Left kidney (tissue), 2 donors: ENCODE results near the gene MPPED1. TPM values are rescaled to one million over a fixed set of nuclear protein-coding genes. Genes with fewer than 3 reads are reported as not detected.
A peak's percentile ranks its signal among the peaks of the same experiment; 100 is the strongest.

Experiments used
- DNase-seq: peaks from one replicate; pipeline ENCODE4 v3.0.0-alpha.2; 2013
- polyA plus RNA-seq: library from polyadenylated mRNA; unstranded; fragments of 120-200 nt; gene quantifications from one replicate; pipeline ENCODE4 v1.2.1, GENCODE V29; 2013; ENCODE audit not compliant: insufficient read length

MPPED1 gene
- polyA plus RNA-seq, 1 donor, result 1.2 TPM

GRCh38 chr22:43448048-43448447 lies 36.2 kb downstream of the MPPED1 start:
- DNase-seq, result no peak

GRCh38 chr22:43449205-43449830 lies 37.5 kb downstream of the MPPED1 start:
- DNase-seq, result no peak

DNA sequence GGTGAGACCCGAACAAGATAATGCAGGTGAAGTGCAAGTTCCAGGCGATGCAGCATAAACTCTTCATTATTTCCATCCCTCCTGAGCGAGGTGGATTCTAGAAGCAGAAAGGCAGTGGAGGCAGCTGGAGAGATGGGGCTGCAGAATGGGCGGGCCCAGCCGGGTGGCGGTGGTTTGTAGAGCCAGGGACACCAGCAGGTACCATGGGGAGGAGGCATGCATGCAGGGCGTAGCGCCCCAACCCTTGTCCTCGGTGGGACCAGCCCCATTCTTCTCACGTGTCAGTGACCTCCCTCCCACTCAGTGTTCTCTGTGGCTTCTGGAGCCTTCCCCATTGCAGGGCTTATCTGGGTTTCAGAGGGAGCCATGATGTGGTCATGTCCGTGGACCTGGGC lies 38.0 kb downstream of the MPPED1 start:
- DNase-seq, result no peak

GRCh38 chr22:43451371-43452050 lies 39.7 kb downstream of the MPPED1 start:
- no peak for DNase-seq

DNA sequence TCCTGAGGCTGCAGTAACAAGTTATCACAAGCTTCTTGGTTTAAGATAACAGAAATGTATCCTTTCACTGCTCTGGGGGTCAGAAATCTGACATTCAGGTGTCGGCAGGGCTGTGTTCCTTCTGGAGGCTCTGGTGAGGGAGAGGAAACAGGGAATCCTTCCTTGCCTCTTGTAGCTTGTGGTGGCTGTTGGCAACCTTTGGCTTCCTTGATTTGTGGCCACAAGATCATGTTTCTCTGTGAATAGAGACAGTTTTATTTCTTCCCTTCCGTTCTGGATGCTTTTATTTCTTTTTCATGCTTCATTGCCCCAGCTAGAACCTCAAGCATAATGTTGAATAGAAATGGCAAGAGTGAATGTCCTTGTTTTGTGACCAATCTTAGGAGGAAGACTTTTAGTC lies 44.0 kb downstream of the MPPED1 start:
- DNase-seq, result peak; percentile 53

DNA sequence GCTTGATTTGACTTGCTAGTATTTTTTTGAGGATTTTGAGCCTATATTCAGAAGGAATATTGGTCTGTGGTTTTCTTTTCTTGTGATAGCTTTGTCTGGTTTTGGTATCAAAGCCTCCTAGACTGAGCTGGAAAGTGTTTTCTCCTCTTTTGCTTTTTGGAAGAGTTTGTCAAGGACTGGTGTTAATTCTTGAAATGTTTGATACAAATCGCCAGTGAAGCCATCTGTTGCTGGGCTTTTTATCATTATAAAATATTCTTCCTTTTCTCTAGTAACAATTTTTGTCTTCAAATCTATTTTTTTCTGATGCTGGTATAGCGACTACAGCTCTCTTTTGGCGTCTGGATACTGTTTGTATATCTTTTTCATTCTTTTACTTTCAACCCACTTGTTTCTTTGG lies 45.2 kb downstream of the MPPED1 start:
- no peak for DNase-seq

DNA sequence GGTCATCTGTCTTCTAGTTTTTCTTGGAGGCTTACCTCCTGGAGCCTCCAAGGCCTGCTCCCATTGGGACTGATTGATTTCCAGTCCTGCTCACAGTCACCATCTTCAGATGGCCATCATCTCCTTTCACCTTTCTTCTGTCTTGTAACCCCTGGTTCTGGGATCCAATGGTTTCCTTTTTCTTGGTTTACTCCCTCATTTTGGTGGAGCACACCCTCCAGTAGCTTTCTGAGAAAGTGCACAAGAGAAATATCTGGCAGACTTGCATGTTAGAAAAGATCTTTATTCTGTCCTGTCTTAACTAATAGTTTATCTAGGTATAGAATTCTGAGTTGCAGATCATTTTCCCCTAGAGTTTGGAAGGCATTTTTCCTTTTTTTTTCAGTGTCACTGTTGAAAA lies 50.9 kb downstream of the MPPED1 start:
- DNase-seq, result no peak

DNA sequence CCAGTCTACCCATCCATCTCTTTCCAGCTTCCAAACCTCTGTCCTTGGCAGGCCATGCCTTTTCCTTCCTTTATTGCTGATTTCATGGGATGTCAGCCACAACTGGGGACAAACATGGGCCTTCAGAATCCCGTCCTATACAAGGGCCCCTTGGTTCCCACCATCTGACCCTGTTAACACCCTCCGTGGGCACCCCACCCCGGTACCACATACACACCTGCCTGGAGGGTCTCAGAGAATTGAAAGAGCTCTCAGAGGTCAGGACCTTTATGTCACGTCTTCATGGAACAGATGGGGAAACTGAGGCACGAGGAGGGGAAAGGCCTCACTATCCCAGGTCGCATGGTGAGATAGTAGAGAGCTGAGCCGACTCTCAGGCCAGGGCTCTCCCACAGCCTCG lies 53.0 kb downstream of the MPPED1 start:
- no peak for DNase-seq

- DNase-seq, result no peak
Observed at GRCh38 chr22:43465291-43466015, 53.6 kb downstream of the MPPED1 start.

GRCh38 chr22:43466710-43467109 lies 54.9 kb downstream of the MPPED1 start:
- DNase-seq, result no peak

DNA sequence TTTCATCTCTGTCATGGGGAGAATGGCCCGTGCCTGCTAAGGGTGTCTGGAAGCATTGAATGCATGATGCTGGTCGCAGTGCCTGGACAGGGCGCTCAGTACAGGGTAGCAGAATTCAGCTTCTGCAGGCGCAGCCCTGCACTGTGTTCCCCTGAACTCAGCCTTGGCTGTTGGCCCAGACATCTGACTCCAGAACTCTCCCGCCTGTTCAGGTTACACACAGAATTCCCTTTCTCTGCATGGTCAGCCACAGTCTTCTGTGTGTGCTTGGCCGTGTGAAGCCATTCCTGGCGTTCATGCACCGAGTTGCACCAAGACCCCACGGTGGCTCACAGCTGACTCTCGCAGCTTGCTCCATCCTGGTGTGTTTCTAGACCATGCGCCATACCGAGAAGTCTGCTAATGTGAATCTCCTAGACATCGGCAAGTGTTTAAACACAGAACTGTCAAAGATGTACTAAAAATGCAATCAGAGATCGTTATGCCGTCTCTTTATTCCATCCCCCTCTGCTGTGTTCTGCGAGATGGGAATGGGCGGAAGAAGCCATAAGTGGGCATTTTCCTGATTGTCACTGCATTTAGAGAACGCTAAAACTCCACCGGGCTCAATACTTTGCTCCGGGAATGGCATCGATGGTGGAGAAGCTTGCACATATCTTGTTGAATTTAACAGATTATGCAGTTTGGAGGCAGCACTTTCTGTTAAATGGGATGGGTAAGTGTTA lies 55.6 kb downstream of the MPPED1 start:
- DNase-seq, result peak; percentile 50

- DNase-seq, result no peak
Observed at GRCh38 chr22:43470253-43470652, 58.4 kb downstream of the MPPED1 start.

DNA sequence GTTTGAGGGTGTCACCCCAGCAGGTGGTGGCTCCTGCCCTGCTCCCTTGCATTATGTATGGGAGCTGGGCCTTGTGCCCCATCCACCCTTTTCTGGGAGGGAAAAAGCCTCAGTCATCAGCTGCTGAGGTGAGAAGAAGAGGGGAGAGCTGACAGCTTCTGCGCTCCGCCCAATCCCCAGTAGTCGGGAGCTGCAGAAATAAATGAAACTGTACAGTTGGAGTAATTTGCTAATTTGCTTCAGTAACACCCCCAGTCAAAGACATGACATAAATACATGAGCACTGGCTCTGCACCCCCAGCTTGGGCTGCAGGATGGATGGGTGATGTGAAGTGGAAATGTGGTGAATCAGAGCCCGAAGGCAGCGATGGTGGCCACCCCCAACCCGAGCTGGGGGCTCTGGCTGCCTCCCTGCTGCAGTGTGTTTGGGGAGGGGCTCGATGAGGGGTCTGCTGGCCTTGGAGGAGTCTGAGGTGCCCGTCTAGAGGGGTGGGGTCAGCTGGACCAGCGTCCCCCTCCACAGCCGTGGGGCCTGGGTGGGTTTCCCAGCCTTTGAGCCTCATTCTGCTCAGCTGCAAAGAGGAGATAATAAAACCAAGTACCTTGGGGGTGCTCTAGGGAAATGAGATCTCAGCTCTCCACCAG lies 59.2 kb downstream of the MPPED1 start:
- no peak for DNase-seq

DNA sequence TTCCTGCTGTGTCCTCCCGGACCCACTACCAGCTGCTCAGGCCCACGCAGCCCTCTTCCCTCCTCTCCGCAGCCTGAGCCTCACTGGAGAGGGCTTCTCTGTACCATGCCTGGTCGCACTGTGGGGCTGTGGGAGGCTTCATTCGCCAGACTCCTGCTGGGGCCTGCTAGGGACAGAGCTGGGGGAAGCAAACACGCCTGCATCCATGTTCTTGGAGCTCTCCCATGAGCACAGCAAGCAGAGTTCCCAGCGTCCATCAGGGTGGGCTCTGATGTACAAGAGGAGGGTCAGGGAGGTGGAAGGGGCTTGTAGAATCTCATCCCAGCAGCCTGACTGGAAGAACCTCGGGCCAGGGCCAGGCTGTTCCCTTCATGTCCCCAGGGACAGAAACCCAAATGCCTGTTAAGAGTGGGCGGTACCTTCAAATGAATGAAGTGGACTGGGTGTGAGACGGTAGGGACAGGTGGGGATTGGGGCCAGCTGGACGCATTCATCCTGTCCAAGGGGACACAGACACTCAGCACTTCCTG lies 59.9 kb downstream of the MPPED1 start:
- DNase-seq, result no peak

GRCh38 chr22:43473031-43473430 lies 61.2 kb downstream of the MPPED1 start:
- DNase-seq, result no peak

- DNase-seq, result no peak
Observed at GRCh38 chr22:43473441-43473840, 61.6 kb downstream of the MPPED1 start.

DNA sequence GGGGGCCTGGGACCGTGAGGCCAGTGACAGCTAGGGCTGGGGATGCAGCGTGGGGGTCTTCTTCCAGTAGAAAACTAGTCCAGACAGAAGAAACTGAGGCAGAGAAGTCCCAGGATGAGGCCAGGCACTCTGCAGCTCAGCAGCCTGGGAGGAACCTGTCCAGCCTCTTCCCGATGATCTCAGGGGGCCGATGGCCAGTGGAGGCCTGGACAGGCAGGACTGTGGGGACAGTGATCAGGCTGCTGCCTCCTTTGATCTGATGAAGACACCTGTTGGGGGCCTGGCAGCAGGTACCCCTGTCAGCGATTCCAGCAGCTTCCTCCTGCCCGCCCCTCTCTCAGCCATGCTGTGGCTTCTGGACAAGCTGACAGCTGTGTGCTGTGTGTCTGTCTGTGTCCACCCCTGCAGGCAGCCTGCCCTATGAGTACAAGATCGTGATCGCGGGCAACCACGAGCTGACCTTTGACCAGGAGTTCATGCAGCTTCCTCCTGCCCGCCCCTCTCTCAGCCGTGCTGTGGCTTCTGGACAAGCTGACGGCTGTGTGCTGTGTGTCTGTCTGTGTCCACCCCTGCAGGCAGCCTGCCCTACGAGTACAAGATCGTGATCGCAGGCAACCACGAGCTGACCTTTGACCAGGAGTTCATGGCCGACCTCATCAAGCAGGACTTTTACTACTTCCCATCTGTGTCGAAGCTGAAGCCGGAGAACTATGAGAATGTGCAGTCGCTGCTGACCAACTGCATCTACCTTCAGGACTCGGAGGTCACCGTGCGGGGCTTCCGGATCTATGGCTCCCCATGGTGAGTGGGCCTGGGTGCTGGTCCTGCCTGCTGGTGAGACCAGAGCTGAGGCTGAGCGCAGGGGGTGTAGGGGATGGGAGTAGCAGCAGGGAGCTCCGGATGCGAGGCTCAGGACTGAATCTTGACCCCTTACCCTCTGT lies 62.6 kb downstream of the MPPED1 start:
- DNase-seq, result no peak

GRCh38 chr22:43475549-43476076 lies 63.8 kb downstream of the MPPED1 start:
- no peak for DNase-seq

GRCh38 chr22:43476341-43476740 lies 64.5 kb downstream of the MPPED1 start:
- DNase-seq, result no peak
